GM12874 (cell line): ENCODE data around the gene SARDH.

Experiments
- TF ChIP-seq, protein P1 (sequence below): IDR thresholded peaks from 2 replicates; pipeline ENCODE4 v1.5.1; 2011; ENCODE audit warnings: low read depth, mild to moderate bottlenecking, control low read depth, low read length, moderate library complexity; ENCODE audit not compliant: insufficient read depth

SARDH gene

DNA sequence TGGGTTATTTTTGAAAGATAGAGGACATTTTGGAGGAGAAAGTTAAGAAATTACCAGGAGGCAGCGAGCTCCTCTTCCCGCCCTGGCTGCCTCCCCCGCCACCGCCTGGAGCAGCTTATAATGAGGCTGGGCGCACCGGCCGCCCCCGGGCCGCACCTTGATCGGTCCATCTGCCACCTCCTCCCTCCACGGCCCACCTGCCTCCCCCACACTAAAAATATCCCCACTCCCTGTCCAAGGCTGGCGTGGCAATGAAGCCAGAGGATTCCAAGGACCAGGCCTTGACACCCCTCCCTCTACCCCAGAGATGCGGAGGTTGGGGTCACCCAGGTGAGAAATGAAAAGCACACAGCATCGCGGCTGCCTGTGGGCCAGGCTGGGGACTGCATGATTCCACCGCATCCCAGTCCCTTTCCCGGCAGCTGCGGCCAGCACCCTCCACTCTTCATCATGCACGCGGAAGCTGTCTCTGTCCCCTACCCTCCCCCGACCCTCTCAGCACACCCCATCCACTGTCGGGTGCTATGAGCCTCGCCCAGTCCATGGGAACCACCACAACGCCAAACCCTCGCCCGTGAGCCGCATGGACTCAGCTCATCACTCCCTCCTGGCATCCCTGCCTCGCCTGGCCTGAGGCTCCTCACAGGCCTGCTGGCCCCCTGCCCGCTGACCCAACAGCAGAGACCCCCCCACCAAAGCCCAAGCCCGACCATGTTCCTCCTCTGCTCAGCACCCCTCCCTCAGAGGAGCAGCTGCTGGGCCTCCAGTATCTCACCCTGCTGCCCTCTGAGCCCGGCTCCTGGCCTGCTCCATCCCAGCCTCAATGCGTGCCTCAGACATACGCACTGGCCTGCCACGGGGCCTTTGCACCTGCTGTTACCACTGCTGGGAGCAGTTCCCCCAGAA is 50.0 kb downstream of the SARDH start:
- TF ChIP-seq, protein P1, sequence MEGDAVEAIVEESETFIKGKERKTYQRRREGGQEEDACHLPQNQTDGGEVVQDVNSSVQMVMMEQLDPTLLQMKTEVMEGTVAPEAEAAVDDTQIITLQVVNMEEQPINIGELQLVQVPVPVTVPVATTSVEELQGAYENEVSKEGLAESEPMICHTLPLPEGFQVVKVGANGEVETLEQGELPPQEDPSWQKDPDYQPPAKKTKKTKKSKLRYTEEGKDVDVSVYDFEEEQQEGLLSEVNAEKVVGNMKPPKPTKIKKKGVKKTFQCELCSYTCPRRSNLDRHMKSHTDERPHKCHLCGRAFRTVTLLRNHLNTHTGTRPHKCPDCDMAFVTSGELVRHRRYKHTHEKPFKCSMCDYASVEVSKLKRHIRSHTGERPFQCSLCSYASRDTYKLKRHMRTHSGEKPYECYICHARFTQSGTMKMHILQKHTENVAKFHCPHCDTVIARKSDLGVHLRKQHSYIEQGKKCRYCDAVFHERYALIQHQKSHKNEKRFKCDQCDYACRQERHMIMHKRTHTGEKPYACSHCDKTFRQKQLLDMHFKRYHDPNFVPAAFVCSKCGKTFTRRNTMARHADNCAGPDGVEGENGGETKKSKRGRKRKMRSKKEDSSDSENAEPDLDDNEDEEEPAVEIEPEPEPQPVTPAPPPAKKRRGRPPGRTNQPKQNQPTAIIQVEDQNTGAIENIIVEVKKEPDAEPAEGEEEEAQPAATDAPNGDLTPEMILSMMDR, result no peak

DNA sequence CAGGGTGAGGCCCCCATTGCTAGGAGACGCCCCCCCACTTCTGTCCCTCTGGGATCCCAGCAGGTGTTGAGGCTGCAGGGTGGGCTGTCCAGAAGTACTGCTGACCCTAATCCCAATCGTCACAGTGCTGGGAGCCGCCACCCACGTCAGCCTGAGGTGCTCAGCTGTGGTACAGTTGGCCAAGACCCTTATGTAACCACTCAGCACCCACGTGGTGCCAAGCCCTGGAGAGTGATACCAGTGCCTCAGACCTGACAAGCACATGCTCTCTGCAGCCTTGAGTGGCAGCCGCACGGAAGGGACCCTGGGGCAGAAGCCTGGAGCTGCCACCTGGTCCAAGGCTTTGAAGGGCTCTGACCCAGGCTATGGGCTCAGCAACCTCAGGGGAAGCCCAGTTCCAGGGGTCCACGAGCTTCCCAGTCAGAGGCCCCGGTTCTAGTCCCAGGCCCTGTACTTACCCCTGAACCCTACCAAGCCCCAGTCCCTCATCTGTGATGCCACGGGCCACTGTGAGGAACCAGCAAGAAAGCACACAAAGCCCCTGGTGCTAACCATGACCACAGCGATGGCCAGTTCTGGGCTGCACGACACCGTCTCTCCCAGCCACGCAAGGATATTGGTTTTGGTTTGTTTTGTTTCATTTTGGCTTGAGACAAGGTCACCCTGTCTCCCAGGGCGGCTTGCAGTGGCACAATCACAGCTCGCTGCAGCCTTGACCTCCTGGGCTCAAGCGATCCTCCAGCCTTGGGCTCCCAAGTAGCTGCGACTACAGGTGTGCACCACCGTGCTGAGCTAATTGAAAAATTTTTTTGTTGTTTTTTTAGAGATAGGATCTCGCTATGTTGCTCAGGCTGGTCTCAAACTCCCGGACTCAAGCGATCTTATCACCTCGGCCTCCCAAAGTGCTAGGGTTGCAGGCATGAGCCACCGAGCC is 51.2 kb downstream of the SARDH start:
- TF ChIP-seq, protein P1, result no peak

DNA sequence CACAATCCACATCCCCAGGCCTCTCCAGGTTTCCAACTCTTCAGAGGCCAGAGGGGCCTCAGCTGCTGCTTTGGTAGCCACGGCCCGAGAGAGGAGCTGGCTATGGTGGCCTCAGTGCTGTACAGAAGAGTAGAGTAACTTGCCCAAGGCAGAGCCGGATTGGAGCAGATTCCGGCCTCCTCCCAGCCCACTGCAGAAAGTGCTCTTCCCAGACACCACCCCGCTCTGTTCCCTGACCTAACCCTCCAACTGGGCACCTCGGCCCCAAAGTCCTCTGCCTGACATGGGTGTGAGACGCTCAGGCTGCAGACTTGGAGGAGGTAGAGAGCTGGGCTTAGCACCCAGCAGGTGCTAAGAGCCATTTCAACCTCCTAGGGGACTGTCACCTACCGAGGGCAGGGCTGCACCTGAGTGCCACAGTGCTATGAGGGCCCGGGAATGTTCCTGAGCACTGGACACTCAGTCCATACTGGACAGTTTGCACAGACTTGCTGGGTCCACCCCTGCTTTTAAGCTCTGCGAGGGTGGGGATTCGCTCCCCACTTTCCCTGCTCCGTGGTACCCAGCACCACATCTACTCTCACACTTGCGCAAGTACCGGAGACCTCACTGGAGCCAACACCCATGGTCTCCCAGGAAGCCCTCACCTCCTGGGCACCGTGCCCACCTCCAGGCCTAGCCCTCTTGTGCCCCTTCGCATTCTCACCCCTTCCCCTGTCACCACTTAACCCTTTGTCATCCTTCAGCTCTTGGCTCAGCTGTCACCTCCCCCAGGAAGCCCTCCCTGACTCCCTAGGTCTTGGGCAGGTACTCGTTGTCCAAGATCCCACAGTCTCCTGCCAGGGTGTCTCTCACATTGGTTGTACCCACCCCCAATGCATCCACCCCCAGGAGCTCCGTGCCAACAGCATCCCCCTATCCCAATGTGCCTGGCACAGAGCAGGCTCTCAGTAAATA is 52.2 kb downstream of the SARDH start:
- TF ChIP-seq, protein P1, result no peak

DNA sequence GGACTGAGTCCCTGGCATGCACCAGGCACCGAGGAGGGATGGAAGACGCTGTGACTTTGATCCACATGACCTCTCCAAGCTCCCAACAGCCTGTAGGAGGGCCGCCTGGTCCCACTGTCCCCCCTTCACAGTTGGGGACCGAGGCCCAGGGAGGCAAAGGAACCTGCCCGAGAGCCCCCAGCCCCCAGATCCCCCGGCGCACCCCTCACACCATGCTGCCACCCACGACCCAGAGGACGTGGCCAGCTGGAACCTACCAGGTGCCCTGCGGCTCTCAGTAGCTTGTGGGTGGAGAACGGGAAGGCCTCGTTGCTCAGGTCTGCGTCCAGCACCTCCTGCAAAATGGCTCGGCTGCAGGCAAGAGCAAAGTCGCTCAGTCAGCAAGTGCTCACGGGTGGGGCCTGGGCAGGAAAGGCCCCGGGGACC is 53.2 kb downstream of the SARDH start:
- TF ChIP-seq, protein P1, result no peak

DNA sequence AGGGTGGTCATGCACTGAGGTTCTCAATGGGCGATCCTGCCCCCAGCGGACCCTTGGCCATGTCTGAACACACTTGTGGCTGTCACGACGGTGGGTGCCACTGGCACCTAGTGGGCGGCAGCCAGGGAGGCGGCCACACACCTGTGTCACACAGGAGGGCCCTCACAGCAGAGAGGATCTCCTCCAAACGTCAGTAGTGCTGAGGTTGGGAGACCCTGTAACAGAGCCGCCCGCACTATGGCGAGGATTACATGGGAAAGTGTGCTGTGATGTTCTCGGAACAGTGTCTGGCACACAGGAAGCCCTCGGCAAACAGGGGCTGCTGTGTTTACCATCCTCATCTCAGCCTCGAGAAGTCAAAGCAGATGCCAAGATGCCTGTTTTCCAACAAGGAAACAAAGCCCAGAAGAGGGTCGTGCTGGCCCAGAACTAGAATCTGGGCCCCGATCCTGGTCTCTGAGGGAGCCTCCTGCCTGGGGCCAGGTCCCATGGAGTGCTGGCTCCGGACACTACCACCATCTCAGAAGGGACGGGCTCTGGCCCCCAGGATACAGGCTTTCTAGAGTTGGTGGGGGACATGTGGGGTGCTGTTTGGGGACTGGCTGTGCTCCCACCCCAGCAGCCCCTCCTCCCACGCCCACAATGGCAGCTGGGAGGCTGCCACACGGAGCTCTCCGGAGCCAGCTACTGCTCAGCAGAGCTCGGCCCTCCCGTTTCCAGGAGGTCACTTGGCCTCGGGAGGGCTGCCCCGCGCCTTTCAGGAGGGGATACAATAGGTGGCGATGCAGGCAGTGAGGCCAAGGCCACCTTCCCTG is 53.8 kb downstream of the SARDH start:
- TF ChIP-seq, protein P1, result no peak

DNA sequence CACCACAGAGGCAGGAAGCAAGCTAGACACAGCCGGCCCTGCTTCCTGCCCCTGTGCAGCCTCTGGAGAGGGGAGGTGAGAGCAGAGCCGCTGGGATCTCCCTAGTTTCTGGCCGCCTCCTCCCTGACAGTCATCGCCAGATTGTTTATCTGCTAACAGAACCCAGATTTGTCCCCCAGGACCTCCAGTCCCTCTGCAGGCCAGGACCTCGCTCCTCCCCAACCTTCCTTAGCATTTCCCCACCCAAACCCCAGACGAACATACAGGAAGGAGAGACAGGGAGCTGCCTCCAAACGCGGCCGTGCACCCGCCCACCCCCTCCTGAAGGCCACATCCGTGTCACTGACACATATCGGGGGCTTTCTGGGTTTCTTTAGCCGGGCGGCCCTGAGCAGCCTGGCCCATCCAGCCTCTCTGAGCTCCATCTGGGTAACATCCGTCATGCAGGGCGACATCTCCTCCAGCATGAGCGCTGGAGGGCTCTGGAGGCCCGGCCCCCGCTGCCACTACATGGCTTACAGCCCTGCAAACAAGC is 54.5 kb downstream of the SARDH start:
- TF ChIP-seq, protein P1, result no peak
